ENCODE measurements around the gene MAZ. TPM values are rescaled to one million over a fixed set of nuclear protein-coding genes. Genes with fewer than 3 reads are reported as not detected.

Gene MAZ
- total and polyA plus RNA-seq, 2 of the 13 experiments (the other 11 are each of a cell fraction or from before 2014, with no cell fraction given): 203 to 277 TPM

DNA sequence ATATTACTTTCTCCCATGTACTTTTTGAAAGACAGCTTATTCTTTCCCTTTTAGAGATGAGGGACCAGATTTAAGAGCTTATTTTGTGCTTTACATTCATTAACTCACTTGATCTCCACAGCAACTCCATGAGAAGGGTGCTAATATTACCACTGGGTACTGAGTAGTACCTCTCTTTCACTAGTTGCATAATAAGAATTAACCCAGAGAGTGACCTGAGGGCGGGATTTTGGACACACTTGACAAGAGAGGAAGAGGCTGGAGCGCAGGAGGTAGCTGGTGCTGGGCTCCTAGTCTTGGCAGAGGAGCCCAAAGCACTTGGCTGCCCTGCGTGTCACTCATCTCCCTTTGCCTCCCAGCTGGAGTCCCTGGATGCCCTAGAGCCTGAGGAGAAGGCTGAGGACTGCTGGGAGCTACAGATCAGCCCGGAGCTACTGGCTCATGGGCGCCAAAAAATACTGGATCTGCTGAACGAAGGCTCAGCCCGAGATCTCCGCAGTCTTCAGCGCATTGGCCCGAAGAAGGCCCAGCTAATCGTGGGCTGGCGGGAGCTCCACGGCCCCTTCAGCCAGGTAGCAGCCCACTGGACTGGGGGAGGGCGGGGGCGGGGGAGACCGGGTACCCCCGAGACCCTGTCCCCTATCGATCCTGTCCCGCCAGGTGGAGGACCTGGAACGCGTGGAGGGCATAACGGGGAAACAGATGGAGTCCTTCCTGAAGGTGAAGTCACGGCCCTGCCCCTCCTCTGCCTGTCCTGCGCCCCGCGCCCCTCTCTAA lies 1.7 kb upstream of the MAZ start (continued):
- TF ChIP-seq ZZZ3 (CRISPR knock-in tag; IDR thresholded peaks at IDR 0.05; ENCODE audit: borderline replicate concordance) (0 out of 2 replicates have a peak, but pooled peaks have one; percentile 9), ZNF724P (CRISPR knock-in tag; IDR thresholded peaks at IDR 0.05; ENCODE audit: borderline replicate concordance) (no peak), ARID2 (CRISPR knock-in tag; IDR thresholded peaks at IDR 0.05; ENCODE audit: borderline replicate concordance) (no peak), ZNF709 (CRISPR knock-in tag; IDR thresholded peaks at IDR 0.05) (no peak; the same call in 1 of the 2 replicates), ZNF556 (CRISPR knock-in tag; IDR thresholded peaks at IDR 0.05; ENCODE audit: borderline replicate concordance) (no peak)

GRCh38 chr16:29805232-29806098 lies 864 bp upstream of the MAZ start:
- Histone ChIP-seq H3K9me3 (ENCODE audit: low read length) (no peaks in the 10 kb centered on the region), H3K79me2 (ENCODE audit: insufficient read depth, low read length) (peaks cover 22% of the 10 kb centered on the region), H3K36me3 (replicated peaks in 1 of 2; ENCODE audit: control insufficient read depth in 1 of 2, insufficient read depth in 2 of 2, low read length in 2 of 2) (peaks cover 18 to 55% of the 10 kb centered on the region in 2 experiments), H2AFZ (ENCODE audit: low read length) (no peak overlapping the region), H3K27me3 (ENCODE audit: control insufficient read depth in 1 of 2, insufficient read depth in 2 of 2, low read length in 2 of 2) (no peaks in the 10 kb centered on the region), H4K20me1 (ENCODE audit: insufficient read depth, low read length) (peaks cover 17% of the 10 kb centered on the region; the same call in 1 of the 2 replicates), H3K9ac (ENCODE audit: insufficient read depth, low read depth, low read length) (peak overlapping the region; percentile 88), H3K4me1 (ENCODE audit: insufficient read depth, low read length) (peaks cover 49% of the 10 kb centered on the region), H3K4me2 (ENCODE audit: low read depth, low read length) (peak overlapping the region; percentile 95), H3K4me3 (replicated peaks in 1 of 3; ENCODE audit: insufficient read depth in 1 of 3, low read depth in 2 of 3, low read length in 3 of 3) (peak overlapping the region; percentile 59 to 85 (median 77)), H3K27ac (ENCODE audit: extremely low read length, insufficient read depth, low read length) (peak overlapping the region; percentile 88)
- ChIA-PET POLR2A (interaction anchor here (0.6 to 3.8 kb wide), 18 partner anchors 10 to 260 kb away, joined by 3 to 80 read pairs (median 4); partner anchors contain the start of genes ALDOA, ASPHD1, KIF22 and MVP), CTCF (ENCODE audit: low intra/inter-chr PET ratio, low total read pairs) (no interaction called here)
- WGBS (ENCODE audit: low lambda C conversion rate): 2% methylated on average over 56 of the region's 103 CpGs
- ATAC-seq (peak; percentile 78), DNase-seq (ENCODE audit: low spot score) (peak; percentile 97), FAIRE-seq (peak; percentile 78)
- in situ Hi-C loops (cut with HindIII; ENCODE audit: extremely low pct_ligation_motif_present, low pct_unique_long_range_greater_than_20kb): loop anchor here (25.0 kb wide), 1 partner anchor 857 kb away; the partner anchor contains the start of genes FBRS and PRR14
- intact Hi-C loops (cut with micrococcal nuclease; ENCODE audit: unreplicated experiment): loop anchor here (1.0 kb wide), 1 partner anchor 15 kb away; the partner anchor contains the start of gene KIF22
- BruUV-seq (replicated peaks): no TSS peak
- no peak for TF ChIP-seq RFX1 (IDR thresholded peaks at IDR 0.05)
- peak; percentile 91 for TF ChIP-seq MEIS2 (CRISPR knock-in tag; IDR thresholded peaks at IDR 0.05)
- TF ChIP-seq ZNF260 (CRISPR knock-in tag; IDR thresholded peaks at IDR 0.05; ENCODE audit: borderline replicate concordance, low read depth): 0 out of 2 replicates have a peak, but pooled peaks have one; percentile 64
- TF ChIP-seq POGZ (CRISPR knock-in tag; IDR thresholded peaks at IDR 0.05): peak; percentile 94
- TF ChIP-seq STAT5B (CRISPR knock-in tag; IDR thresholded peaks at IDR 0.05): peak; percentile 84; the same call in 1 of the 2 replicates
- no peak; the same call in 1 of the 2 replicates for TF ChIP-seq ONECUT2 (CRISPR knock-in tag; IDR thresholded peaks at IDR 0.05)
- TF ChIP-seq ZNF382 (CRISPR knock-in tag; IDR thresholded peaks at IDR 0.05; ENCODE audit: borderline replicate concordance): no peak
- no peak for TF ChIP-seq ZNF660 (CRISPR knock-in tag; IDR thresholded peaks at IDR 0.05; ENCODE audit: borderline replicate concordance, low read depth)
- no peak for TF ChIP-seq ZNF20 (CRISPR knock-in tag; IDR thresholded peaks at IDR 0.05)
- peak; percentile 98 for TF ChIP-seq ZC3H13 (CRISPR knock-in tag; IDR thresholded peaks at IDR 0.05)
- TF ChIP-seq HMGA1 (CRISPR knock-in tag; conservative IDR thresholded peaks at IDR 0.05): no peak
- no peak for TF ChIP-seq ZNF282 (IDR thresholded peaks at IDR 0.05; ENCODE audit: partially characterized antibody)
- TF ChIP-seq TP53 (CRISPR knock-in tag; conservative IDR thresholded peaks at IDR 0.05): peak; percentile 84
- TF ChIP-seq ZNF607 (CRISPR knock-in tag; IDR thresholded peaks at IDR 0.05; ENCODE audit: borderline replicate concordance): peak; percentile 97; the same call in 1 of the 2 replicates
- TF ChIP-seq HCFC1 (IDR thresholded peaks at IDR 0.05; ENCODE audit: low read depth, low read length): peak; percentile 73
- TF ChIP-seq MIXL1 (CRISPR knock-in tag; IDR thresholded peaks at IDR 0.05): peak; percentile 74
- TF ChIP-seq ZFY (CRISPR knock-in tag; IDR thresholded peaks at IDR 0.05): peak; percentile 93
- TF ChIP-seq TEAD2 (CRISPR knock-in tag; IDR thresholded peaks at IDR 0.05): no peak; the same call in 1 of the 2 replicates
- no peak for TF ChIP-seq FOSL1 (CRISPR knock-in tag; IDR thresholded peaks at IDR 0.05; ENCODE audit: borderline replicate concordance)
- TF ChIP-seq MIER2 (CRISPR knock-in tag; IDR thresholded peaks at IDR 0.05): peak; percentile 61; the same call in 1 of the 2 replicates

Data from HepG2 (cell line).